Activated T-helper 2 cell treated with anti-CD3 and anti-CD28 coated beads, Interferon-gamma antibody, Interleukin-2, Interleukin-4, amounts not matched to agents 10 μg/mL and 5 μg/mL and 100 μg/mL, durations not matched to agents 14 hours and 24 hours and 36 hours (primary cell): ENCODE measurements around the gene KCNJ15. TPM values are rescaled to one million over a fixed set of nuclear protein-coding genes. Genes with fewer than 3 reads are reported as not detected.
"Not testable (repeated sequence)": the region's sequence is repeated elsewhere in the genome, so short reads cannot be mapped to it uniquely, and the experiment has no call there.

Experiments
- DNase-seq: peaks from one replicate; pipeline ENCODE4 v3.0.0; 2021; ENCODE audit warnings: low spot score
- H3K27ac Mint-ChIP-seq: one replicate; pipeline ENCODE4 v1.8.0; 2021; ENCODE audit warnings: mixed read lengths
- H3K27me3 Mint-ChIP-seq: one replicate; pipeline ENCODE4 v1.8.0; 2021; ENCODE audit warnings: low read depth, mixed read lengths
- H3K36me3 Mint-ChIP-seq: one replicate; pipeline ENCODE4 v1.8.0; 2021; ENCODE audit warnings: low read depth, mixed read lengths
- H3K4me1 Mint-ChIP-seq: one replicate; pipeline ENCODE4 v1.8.0; 2021; ENCODE audit warnings: low read depth, mixed read lengths
- H3K4me3 Mint-ChIP-seq: one replicate; pipeline ENCODE4 v1.8.0; 2021; ENCODE audit warnings: low read depth, mild to moderate bottlenecking, moderate library complexity, mixed read lengths
- H3K9me3 Mint-ChIP-seq: one replicate; pipeline ENCODE4 v1.8.0; 2021; ENCODE audit warnings: mixed read lengths
- intact Hi-C: fragments of 100-400 bp; cut with micrococcal nuclease; formaldehyde crosslinking; loops from one replicate; pipeline ENCODE4 v1.15.1; 2023
- total RNA-seq: library from RNA; stranded (reverse); gene quantifications from 2 replicates; pipeline ENCODE4 v1.2.3, GENCODE V29; 2022

Gene KCNJ15
- total RNA-seq, 1 donor from 2014 or later = 0.27 TPM

- not testable (repeated sequence) for H3K27ac Mint-ChIP-seq, H3K9me3 Mint-ChIP-seq, H3K36me3 Mint-ChIP-seq, H3K4me3 Mint-ChIP-seq, DNase-seq
- Mint-ChIP-seq H3K4me1 (peaks cover 35% of the 10 kb centered on the region), H3K27me3 (peaks cover 34% of the 10 kb centered on the region)
- intact Hi-C loops = loop anchor here (5.0 to 10.0 kb wide), 2 partner anchors 35 to 518 kb away; no protein-coding TSS in a partner anchor
These were observed 9.7 kb upstream of the KCNJ15 start for GRCh38 chr21:38247054-38247453.

GRCh38 chr21:38247738-38248510 lies 8.9 kb upstream of the KCNJ15 start:
- H3K27me3 Mint-ChIP-seq = peaks cover 42% of the 10 kb centered on the region
- intact Hi-C loops = loop anchor here (5.0 to 10.0 kb wide), 2 partner anchors 34 to 517 kb away; no protein-coding TSS in a partner anchor
- no peak overlapping the region for H3K27ac Mint-ChIP-seq

GRCh38 chr21:38249256-38249655 lies 7.5 kb upstream of the KCNJ15 start:
- no peak overlapping the region for H3K27ac Mint-ChIP-seq

More at GRCh38 chr21:38247738-38248510, 8.9 kb upstream of the KCNJ15 start:
- no peak for DNase-seq
- H3K4me1 Mint-ChIP-seq = peaks cover 35% of the 10 kb centered on the region
- H3K36me3 Mint-ChIP-seq = no peaks in the 10 kb centered on the region
- H3K4me3 Mint-ChIP-seq = no peak overlapping the region
- no peaks in the 10 kb centered on the region for H3K9me3 Mint-ChIP-seq

GRCh38 chr21:38249696-38250278 lies 7.0 kb upstream of the KCNJ15 start:
- Mint-ChIP-seq H3K4me3 (no peak overlapping the region), H3K36me3 (no peaks in the 10 kb centered on the region), H3K27ac (no peak overlapping the region), H3K4me1 (peaks cover 24% of the 10 kb centered on the region), H3K27me3 (peaks cover 56% of the 10 kb centered on the region), H3K9me3 (no peaks in the 10 kb centered on the region)
- DNase-seq = no peak
- intact Hi-C loops = loop anchor here (5.0 to 10.0 kb wide), 2 partner anchors 33 to 515 kb away; no protein-coding TSS in a partner anchor

More at GRCh38 chr21:38249256-38249655, 7.5 kb upstream of the KCNJ15 start:
- intact Hi-C loops = loop anchor here (5.0 to 10.0 kb wide), 2 partner anchors 33 to 516 kb away; no protein-coding TSS in a partner anchor
- Mint-ChIP-seq H3K27me3 (peaks cover 52% of the 10 kb centered on the region), H3K9me3 (no peaks in the 10 kb centered on the region), H3K4me3 (no peak overlapping the region), H3K4me1 (peaks cover 29% of the 10 kb centered on the region), H3K36me3 (no peaks in the 10 kb centered on the region)
- no peak for DNase-seq

GRCh38 chr21:38250991-38251418 lies 5.8 kb upstream of the KCNJ15 start:
- H3K27me3 Mint-ChIP-seq = peaks cover 58% of the 10 kb centered on the region
- no peaks in the 10 kb centered on the region for H3K36me3 Mint-ChIP-seq
- no peak overlapping the region for H3K4me3 Mint-ChIP-seq
- intact Hi-C loops = no loop called here
- no peak for DNase-seq
- H3K4me1 Mint-ChIP-seq = peaks cover 17% of the 10 kb centered on the region
- no peaks in the 10 kb centered on the region for H3K9me3 Mint-ChIP-seq
- no peak overlapping the region for H3K27ac Mint-ChIP-seq

GRCh38 chr21:38254970-38255369 lies 1.8 kb upstream of the KCNJ15 start:
- no peaks in the 10 kb centered on the region for H3K4me1 Mint-ChIP-seq
- no peak for DNase-seq
- H3K9me3 Mint-ChIP-seq = no peaks in the 10 kb centered on the region
- no peak overlapping the region for H3K27ac Mint-ChIP-seq
- H3K27me3 Mint-ChIP-seq = peaks cover 70% of the 10 kb centered on the region
- intact Hi-C loops = no loop called here
- H3K36me3 Mint-ChIP-seq = no peaks in the 10 kb centered on the region
- H3K4me3 Mint-ChIP-seq = no peak overlapping the region

GRCh38 chr21:38255571-38256117 lies 1.1 kb upstream of the KCNJ15 start:
- no peak overlapping the region for H3K27ac Mint-ChIP-seq
- DNase-seq = no peak
- intact Hi-C loops = no loop called here
- no peaks in the 10 kb centered on the region for H3K36me3 Mint-ChIP-seq
- no peak overlapping the region for H3K4me3 Mint-ChIP-seq
- no peaks in the 10 kb centered on the region for H3K9me3 Mint-ChIP-seq
- H3K27me3 Mint-ChIP-seq = peaks cover 70% of the 10 kb centered on the region
- H3K4me1 Mint-ChIP-seq = no peaks in the 10 kb centered on the region

- peaks cover 54% of the 10 kb centered on the region for H3K27me3 Mint-ChIP-seq
- no peaks in the 10 kb centered on the region for H3K4me1 Mint-ChIP-seq
- no peak for DNase-seq
- H3K4me3 Mint-ChIP-seq = no peak overlapping the region
- intact Hi-C loops = no loop called here
- no peak overlapping the region for H3K27ac Mint-ChIP-seq
- no peaks in the 10 kb centered on the region for H3K36me3 Mint-ChIP-seq
- H3K9me3 Mint-ChIP-seq = no peaks in the 10 kb centered on the region
These were observed 876 bp downstream of the KCNJ15 start for GRCh38 chr21:38257667-38258066.

- peaks cover 46% of the 10 kb centered on the region for H3K27me3 Mint-ChIP-seq
- H3K4me1 Mint-ChIP-seq = no peaks in the 10 kb centered on the region
- DNase-seq = no peak
- H3K27ac Mint-ChIP-seq = no peak overlapping the region
- no peaks in the 10 kb centered on the region for H3K36me3 Mint-ChIP-seq
- intact Hi-C loops = no loop called here
- H3K9me3 Mint-ChIP-seq = no peaks in the 10 kb centered on the region
- no peak overlapping the region for H3K4me3 Mint-ChIP-seq
These were observed 2.0 kb downstream of the KCNJ15 start for GRCh38 chr21:38258521-38259485.

GRCh38 chr21:38259665-38260064 lies 2.9 kb downstream of the KCNJ15 start:
- H3K27ac Mint-ChIP-seq = no peak overlapping the region
- H3K4me1 Mint-ChIP-seq = no peaks in the 10 kb centered on the region
- H3K36me3 Mint-ChIP-seq = no peaks in the 10 kb centered on the region
- intact Hi-C loops = no loop called here
- H3K27me3 Mint-ChIP-seq = peaks cover 39% of the 10 kb centered on the region
- DNase-seq = no peak
- H3K4me3 Mint-ChIP-seq = no peak overlapping the region
- no peaks in the 10 kb centered on the region for H3K9me3 Mint-ChIP-seq

GRCh38 chr21:38260426-38260825 lies 3.6 kb downstream of the KCNJ15 start:
- no peaks in the 10 kb centered on the region for H3K4me1 Mint-ChIP-seq
- intact Hi-C loops = no loop called here
- H3K36me3 Mint-ChIP-seq = no peaks in the 10 kb centered on the region
- DNase-seq = no peak
- no peak overlapping the region for H3K27ac Mint-ChIP-seq
- peaks cover 37% of the 10 kb centered on the region for H3K27me3 Mint-ChIP-seq
- H3K4me3 Mint-ChIP-seq = no peak overlapping the region
- H3K9me3 Mint-ChIP-seq = no peaks in the 10 kb centered on the region

- no peak for DNase-seq
- H3K27ac Mint-ChIP-seq = no peak overlapping the region
- peaks cover 39% of the 10 kb centered on the region for H3K27me3 Mint-ChIP-seq
- H3K4me3 Mint-ChIP-seq = no peak overlapping the region
- intact Hi-C loops = no loop called here
- H3K4me1 Mint-ChIP-seq = peaks cover 1% of the 10 kb centered on the region
- no peaks in the 10 kb centered on the region for H3K36me3 Mint-ChIP-seq
- no peaks in the 10 kb centered on the region for H3K9me3 Mint-ChIP-seq
These were observed 5.1 kb downstream of the KCNJ15 start for GRCh38 chr21:38261851-38262250.
